ENCODE data around the gene ZBTB7C. TPM values are rescaled to one million over a fixed set of nuclear protein-coding genes. Genes with fewer than 3 reads are reported as not detected.

The ZBTB7C gene
- total and polyA plus RNA-seq, 4 donors = 3.2 to 10.9 (median 3.7) TPM

GRCh38 chr18:48022021-48022420 lies 387.2 kb downstream of the ZBTB7C start:
- WGBS, 2 donors = 94 to 95% methylated on average over 10 of the region's 10 CpGs
- no peak for TF ChIP-seq CTCF (IDR thresholded peaks at IDR 0.05; ENCODE audit: control extremely low read depth, extremely low read depth)
- Histone ChIP-seq H3K27me3 (ENCODE audit: control insufficient read depth in 3 of 3, insufficient read depth in 3 of 3, low read length in 2 of 3) (peaks cover 0 to 6% (median 4%) of the 10 kb centered on the region in 3 donors), H3K36me3 (ENCODE audit: control insufficient read depth in 4 of 4, insufficient read depth in 4 of 4, low read length in 4 of 4) (no peaks in the 10 kb centered on the region), H3K4me1 (ENCODE audit: control insufficient read depth in 5 of 5, insufficient read depth in 5 of 5, low read length in 5 of 5) (peaks cover 0 to 5% (median 3%) of the 10 kb centered on the region in 5 donors), H3K4me3 (no peak overlapping the region), H3K27ac (ENCODE audit: low read depth in 1 of 2, low read length in 1 of 2) (no peak overlapping the region), H3K9me3 (ENCODE audit: control insufficient read depth in 4 of 4, insufficient read depth in 3 of 4, low read length in 3 of 4) (no peaks in the 10 kb centered on the region), H3K9ac (ENCODE audit: insufficient read depth in 1 of 2, low read length in 2 of 2) (no peak overlapping the region)
- ATAC-seq (ENCODE audit: insufficient read depth, low FRiP score) = no peak
- no peak for DNase-seq

- Histone ChIP-seq H3K27ac (ENCODE audit: low read depth in 1 of 2, low read length in 1 of 2) (no peak overlapping the region), H3K36me3 (ENCODE audit: control insufficient read depth in 4 of 4, insufficient read depth in 4 of 4, low read length in 4 of 4) (no peaks in the 10 kb centered on the region), H3K4me1 (ENCODE audit: control insufficient read depth in 5 of 5, insufficient read depth in 5 of 5, low read length in 5 of 5) (peaks cover 0 to 5% (median 0%) of the 10 kb centered on the region in 5 donors), H3K9ac (ENCODE audit: insufficient read depth in 1 of 2, low read length in 2 of 2) (no peak overlapping the region), H3K4me3 (no peak overlapping the region), H3K27me3 (ENCODE audit: control insufficient read depth in 3 of 3, insufficient read depth in 3 of 3, low read length in 2 of 3) (peaks cover 0 to 6% (median 4%) of the 10 kb centered on the region in 3 donors), H3K9me3 (ENCODE audit: control insufficient read depth in 4 of 4, insufficient read depth in 3 of 4, low read length in 3 of 4) (no peaks in the 10 kb centered on the region)
- 64 to 65% methylated on average over 5 of the region's 5 CpGs for WGBS, 2 donors
- no peak for ATAC-seq (ENCODE audit: insufficient read depth, low FRiP score)
- TF ChIP-seq CTCF (IDR thresholded peaks at IDR 0.05; ENCODE audit: control extremely low read depth, extremely low read depth) = no peak
- no peak for DNase-seq
Measured at GRCh38 chr18:48021273-48021914, 387.8 kb downstream of the ZBTB7C start.

GRCh38 chr18:48020337-48021250 lies 388.6 kb downstream of the ZBTB7C start:
- Histone ChIP-seq H3K9ac (ENCODE audit: insufficient read depth in 1 of 2, low read length in 2 of 2) (no peak overlapping the region), H3K4me3 (no peak overlapping the region), H3K27ac (ENCODE audit: low read depth in 1 of 2, low read length in 1 of 2) (no peak overlapping the region), H3K9me3 (ENCODE audit: control insufficient read depth in 4 of 4, insufficient read depth in 3 of 4, low read length in 3 of 4) (peaks cover 0 to 2% (median 0%) of the 10 kb centered on the region in 4 donors), H3K4me1 (ENCODE audit: control insufficient read depth in 5 of 5, insufficient read depth in 5 of 5, low read length in 5 of 5) (peaks cover 0 to 5% (median 0%) of the 10 kb centered on the region in 5 donors), H3K36me3 (ENCODE audit: control insufficient read depth in 4 of 4, insufficient read depth in 4 of 4, low read length in 4 of 4) (no peaks in the 10 kb centered on the region), H3K27me3 (ENCODE audit: control insufficient read depth in 3 of 3, insufficient read depth in 3 of 3, low read length in 2 of 3) (peaks cover 0 to 6% (median 4%) of the 10 kb centered on the region in 3 donors)
- TF ChIP-seq CTCF (IDR thresholded peaks at IDR 0.05; ENCODE audit: control extremely low read depth, extremely low read depth) = no peak
- 68 to 69% methylated on average over 8 of the region's 8 CpGs for WGBS, 2 donors
- DNase-seq (no peak), ATAC-seq (ENCODE audit: insufficient read depth, low FRiP score) (no peak)

All from lung (tissue), 12 donors.